Measurements from ENCODE around the gene PCNX2. TPM values are rescaled to one million over a fixed set of nuclear protein-coding genes. Genes with fewer than 3 reads are reported as not detected.

The PCNX2 gene
- total RNA-seq, 1 donor from 2014 or later: 17.2 TPM

- no peak overlapping the region for H3K27ac Mint-ChIP-seq (ENCODE audit: unreplicated experiment)
- no peak for TF ChIP-seq CTCF (IDR thresholded peaks at IDR 0.05)
- H3K4me1 Mint-ChIP-seq (ENCODE audit: unreplicated experiment): no peaks in the 10 kb centered on the region
- DNase-seq (ENCODE audit: extremely low spot score, unreplicated experiment): no peak
- no peak overlapping the region for H3K4me3 Mint-ChIP-seq (ENCODE audit: unreplicated experiment)
- peaks cover 18% of the 10 kb centered on the region for H3K36me3 Mint-ChIP-seq (ENCODE audit: unreplicated experiment)
- no peaks in the 10 kb centered on the region for H3K9me3 Mint-ChIP-seq (ENCODE audit: unreplicated experiment)
- no peaks in the 10 kb centered on the region for H3K27me3 Mint-ChIP-seq (ENCODE audit: unreplicated experiment)
Observed at GRCh38 chr1:233157245-233157644, 138.3 kb downstream of the PCNX2 start.

- TF ChIP-seq CTCF (IDR thresholded peaks at IDR 0.05): no peak
- no peaks in the 10 kb centered on the region for H3K27me3 Mint-ChIP-seq (ENCODE audit: unreplicated experiment)
- no peaks in the 10 kb centered on the region for H3K9me3 Mint-ChIP-seq (ENCODE audit: unreplicated experiment)
- DNase-seq (ENCODE audit: extremely low spot score, unreplicated experiment): no peak
- H3K4me1 Mint-ChIP-seq (ENCODE audit: unreplicated experiment): no peaks in the 10 kb centered on the region
- H3K36me3 Mint-ChIP-seq (ENCODE audit: unreplicated experiment): peaks cover 19% of the 10 kb centered on the region
- H3K4me3 Mint-ChIP-seq (ENCODE audit: unreplicated experiment): no peak overlapping the region
- H3K27ac Mint-ChIP-seq (ENCODE audit: unreplicated experiment): no peak overlapping the region
Observed at GRCh38 chr1:233151861-233152260, 143.7 kb downstream of the PCNX2 start.

- Mint-ChIP-seq H3K4me1 (ENCODE audit: unreplicated experiment) (peaks cover 6% of the 10 kb centered on the region), H3K4me3 (ENCODE audit: unreplicated experiment) (no peak overlapping the region), H3K27ac (ENCODE audit: unreplicated experiment) (no peak overlapping the region), H3K9me3 (ENCODE audit: unreplicated experiment) (no peaks in the 10 kb centered on the region), H3K36me3 (ENCODE audit: unreplicated experiment) (peaks cover 5% of the 10 kb centered on the region), H3K27me3 (ENCODE audit: unreplicated experiment) (no peaks in the 10 kb centered on the region)
- no peak for TF ChIP-seq CTCF (IDR thresholded peaks at IDR 0.05)
- DNase-seq (ENCODE audit: extremely low spot score, unreplicated experiment): no peak
Observed at GRCh38 chr1:233144434-233144833, 151.1 kb downstream of the PCNX2 start.

- Mint-ChIP-seq H3K36me3 (ENCODE audit: unreplicated experiment) (peaks cover 9% of the 10 kb centered on the region), H3K27me3 (ENCODE audit: unreplicated experiment) (no peaks in the 10 kb centered on the region), H3K4me1 (ENCODE audit: unreplicated experiment) (peaks cover 6% of the 10 kb centered on the region), H3K9me3 (ENCODE audit: unreplicated experiment) (no peaks in the 10 kb centered on the region), H3K27ac (ENCODE audit: unreplicated experiment) (no peak overlapping the region), H3K4me3 (ENCODE audit: unreplicated experiment) (no peak overlapping the region)
- no peak for DNase-seq (ENCODE audit: extremely low spot score, unreplicated experiment)
- TF ChIP-seq CTCF (IDR thresholded peaks at IDR 0.05): no peak
Observed at GRCh38 chr1:233143241-233143640, 152.3 kb downstream of the PCNX2 start.

GRCh38 chr1:233140974-233141373 lies 154.6 kb downstream of the PCNX2 start:
- no peak for TF ChIP-seq CTCF (IDR thresholded peaks at IDR 0.05)
- DNase-seq (ENCODE audit: extremely low spot score, unreplicated experiment): no peak
- Mint-ChIP-seq H3K27me3 (ENCODE audit: unreplicated experiment) (no peaks in the 10 kb centered on the region), H3K9me3 (ENCODE audit: unreplicated experiment) (no peaks in the 10 kb centered on the region), H3K27ac (ENCODE audit: unreplicated experiment) (no peak overlapping the region), H3K4me1 (ENCODE audit: unreplicated experiment) (peaks cover 6% of the 10 kb centered on the region), H3K4me3 (ENCODE audit: unreplicated experiment) (no peak overlapping the region), H3K36me3 (ENCODE audit: unreplicated experiment) (peaks cover 7% of the 10 kb centered on the region)
